DMS153 (cell line): ENCODE results near the gene SETD4.
"Not testable (repeated sequence)": the region's sequence is repeated elsewhere in the genome, so short reads cannot be mapped to it uniquely, and the experiment has no call there.

Source experiments
- DNase-seq: peaks from one replicate; lab custom pipeline; 2025; lab: John Stamatoyannopoulos, UW

The SETD4 gene

GRCh38 chr21:36077758-36078157 is 17.4 kb upstream of the SETD4 start:
- DNase-seq: no peak

GRCh38 chr21:36076878-36077655 is 16.7 kb upstream of the SETD4 start:
- no peak for DNase-seq

GRCh38 chr21:36075953-36076352 is 15.6 kb upstream of the SETD4 start:
- no peak for DNase-seq

GRCh38 chr21:36075171-36075570 is 14.8 kb upstream of the SETD4 start:
- DNase-seq: no peak

GRCh38 chr21:36073911-36074310 is 13.6 kb upstream of the SETD4 start:
- DNase-seq: not testable (repeated sequence)

- DNase-seq: no peak
These were observed 12.9 kb upstream of the SETD4 start for GRCh38 chr21:36073181-36073580.

GRCh38 chr21:36072453-36073162 is 12.3 kb upstream of the SETD4 start:
- no peak for DNase-seq

- no peak for DNase-seq
These were observed 10.7 kb upstream of the SETD4 start for GRCh38 chr21:36070999-36071398.

GRCh38 chr21:36069713-36070583 is 9.6 kb upstream of the SETD4 start, which contains the start of gene CBR1:
Gene CBR1, plus strand, starts transcription at chr21:36070024. Its CDS starts 92 bp downstream, at chr21:36070116.
- DNase-seq: peak; percentile 87

GRCh38 chr21:36068748-36069398 is 8.5 kb upstream of the SETD4 start:
- no peak for DNase-seq

- DNase-seq: peak; percentile 22
These were observed 5.2 kb upstream of the SETD4 start for GRCh38 chr21:36065497-36066036.

- DNase-seq: no peak
These were observed 3.7 kb upstream of the SETD4 start for GRCh38 chr21:36064085-36064460.

- no peak for DNase-seq
These were observed 3.2 kb upstream of the SETD4 start for GRCh38 chr21:36063375-36064084.

- no peak for DNase-seq
These were observed 1.1 kb upstream of the SETD4 start for GRCh38 chr21:36061445-36061844.

- DNase-seq: no peak
These were observed 535 bp downstream of the SETD4 start for GRCh38 chr21:36059823-36060158.

GRCh38 chr21:36055551-36055950 is 4.8 kb downstream of the SETD4 start:
- DNase-seq: no peak

- no peak for DNase-seq
These were observed 6.6 kb downstream of the SETD4 start for GRCh38 chr21:36053715-36054062.

GRCh38 chr21:36052860-36053714 is 7.2 kb downstream of the SETD4 start:
- DNase-seq: no peak

GRCh38 chr21:36048357-36048756 is 12.0 kb downstream of the SETD4 start:
- no peak for DNase-seq

- no peak for DNase-seq
These were observed 13.2 kb downstream of the SETD4 start for GRCh38 chr21:36047139-36047538.
